HL-60 (cell line): Measurements from ENCODE around the gene FCN1.

ENCODE experiments used
- CTCF ChIP-seq: IDR thresholded peaks from one replicate; pipeline ENCODE4 v1.5.1; 2011; ENCODE audit warnings: low read length, control low read depth, inconsistent platforms; ENCODE audit not compliant: insufficient read depth
- GABPA ChIP-seq: IDR thresholded peaks from 2 replicates; pipeline ENCODE4 v1.6.1; 2012; ENCODE audit warnings: low read depth
- POLR2AphosphoS5 ChIP-seq: IDR thresholded peaks from 2 replicates; pipeline ENCODE4 v1.6.1; 2012; ENCODE audit warnings: low read depth
- REST ChIP-seq: IDR thresholded peaks from 2 replicates; pipeline ENCODE4 v1.6.1; 2012; ENCODE audit warnings: low read depth; ENCODE audit not compliant: insufficient replicate concordance
- SPI1 ChIP-seq: IDR thresholded peaks from 2 replicates; pipeline ENCODE4 v1.6.1; 2012; ENCODE audit warnings: low read depth, mild to moderate bottlenecking, borderline replicate concordance

- TF ChIP-seq CTCF (no peak), REST (no peak), POLR2AphosphoS5 (peak; percentile 93), SPI1 (peak; percentile 86), GABPA (no peak)
Observed at GRCh38 chr9:134922066-134922931, 4.6 kb upstream of the FCN1 start.
